Vagina (tissue), 2 donors: ENCODE measurements around the gene TEX19. TPM values are rescaled to one million over a fixed set of nuclear protein-coding genes. Genes with fewer than 3 reads are reported as not detected.
"Not testable (repeated sequence)": the region's sequence is repeated elsewhere in the genome, so short reads cannot be mapped to it uniquely, and the experiment has no call there.

Experiments used
- DNase-seq, 2 donors: peaks; one replicate each; pipeline ENCODE4 v3.0.0-alpha.2; 2017; ENCODE audit errors: extremely low spot score in 2 of 2
- H3K27ac ChIP-seq: fragments of 200-600 bp; sonication (generic); one replicate; pipeline ENCODE4 v1.5.1; 2019
- H3K27me3 ChIP-seq: fragments of 200-600 bp; sonication (generic); one replicate; pipeline ENCODE4 v1.5.1; 2019
- H3K36me3 ChIP-seq, 2 donors: fragments of 200-600 bp; sonication (generic); one replicate each; pipeline ENCODE4 v1.5.1; 2017 to 2019
- H3K4me1 ChIP-seq: fragments of 200-600 bp; sonication (generic); one replicate; pipeline ENCODE4 v1.5.1; 2019
- H3K4me3 ChIP-seq, 2 donors: fragments of 200-600 bp; sonication (generic); 1 replicate in 1 of 2; 2 replicates in 1 of 2; pipeline ENCODE4 v1.5.1; 2016 to 2019
- H3K9me3 ChIP-seq: fragments of 200-600 bp; sonication (generic); one replicate; pipeline ENCODE4 v1.5.1; 2019
- CTCF ChIP-seq, 3 experiments: fragments of 450-650 bp in 2 of 3; fragments of 200-600 bp in 1 of 3; sonication (generic) in 1 of 3; IDR thresholded peaks; one replicate each; pipeline ENCODE4 v1.5.1; 2017 to 2019; ENCODE audit warnings: antibody characterized with exemption in 3 of 3, mild to moderate bottlenecking in 2 of 3, moderate library complexity in 2 of 3
- POLR2A ChIP-seq, 2 donors: fragments of 450-650 bp; IDR thresholded peaks; one replicate each; pipeline ENCODE4 v1.6.1; 2017; ENCODE audit warnings: antibody characterized with exemption in 2 of 2, mild to moderate bottlenecking in 2 of 2, moderate library complexity in 2 of 2
- POLR2AphosphoS5 ChIP-seq, 2 donors: sonication (generic); formaldehyde crosslinking; IDR thresholded peaks; one replicate each; pipeline ENCODE4 v1.9.0; 2017; ENCODE audit warnings: antibody characterized with exemption in 2 of 2, mild to moderate bottlenecking in 2 of 2, low read depth in 1 of 2; ENCODE audit not compliant: insufficient read depth in 1 of 2
- intact Hi-C: fragments of 100-400 bp; cut with DNase I; formaldehyde crosslinking; loops from one replicate; pipeline ENCODE4 v1.15.1; 2023
- total RNA-seq: library from RNA; depleted of rRNA; stranded (reverse); fragments of >200 nt; gene quantifications from one replicate; pipeline ENCODE4 v1.2.3, GENCODE V29; 2016

Gene TEX19
- total RNA-seq, 1 donor from 2014 or later, result not detected

- H3K36me3 ChIP-seq, result no peaks in the 10 kb centered on the region
- no peaks in the 10 kb centered on the region for H3K9me3 ChIP-seq
- no peak overlapping the region for H3K4me3 ChIP-seq
- TF ChIP-seq POLR2A (IDR thresholded peaks at IDR 0.05) (no peak), CTCF (IDR thresholded peaks at IDR 0.05) (no peak), POLR2AphosphoS5 (IDR thresholded peaks at IDR 0.05; ENCODE audit: insufficient read depth in 1 of 2, low read depth in 1 of 2) (no peak)
- no peak for DNase-seq
- no peak overlapping the region for H3K27ac ChIP-seq
- H3K27me3 ChIP-seq, result no peaks in the 10 kb centered on the region
- intact Hi-C loops, result no loop called here
- H3K4me1 ChIP-seq, result no peaks in the 10 kb centered on the region
Observed at GRCh38 chr17:82377924-82378740, 19.1 kb downstream of the TEX19 start.

DNA sequence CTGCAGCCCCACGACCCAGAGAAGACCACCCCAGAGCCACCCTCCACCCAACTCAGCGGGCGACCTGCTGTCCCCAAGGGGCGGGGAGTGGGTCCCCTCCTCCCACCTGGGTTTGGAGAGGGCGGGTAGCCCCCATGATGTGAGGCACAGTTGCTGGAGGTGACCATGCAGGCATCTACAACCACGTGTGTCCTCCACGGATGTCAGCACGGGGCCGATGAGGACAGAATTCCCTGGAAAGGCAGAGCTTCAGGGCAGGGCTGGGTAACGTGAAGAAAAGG is 19.6 kb downstream of the TEX19 start:
- intact Hi-C loops, result no loop called here
- DNase-seq, result no peak

DNA sequence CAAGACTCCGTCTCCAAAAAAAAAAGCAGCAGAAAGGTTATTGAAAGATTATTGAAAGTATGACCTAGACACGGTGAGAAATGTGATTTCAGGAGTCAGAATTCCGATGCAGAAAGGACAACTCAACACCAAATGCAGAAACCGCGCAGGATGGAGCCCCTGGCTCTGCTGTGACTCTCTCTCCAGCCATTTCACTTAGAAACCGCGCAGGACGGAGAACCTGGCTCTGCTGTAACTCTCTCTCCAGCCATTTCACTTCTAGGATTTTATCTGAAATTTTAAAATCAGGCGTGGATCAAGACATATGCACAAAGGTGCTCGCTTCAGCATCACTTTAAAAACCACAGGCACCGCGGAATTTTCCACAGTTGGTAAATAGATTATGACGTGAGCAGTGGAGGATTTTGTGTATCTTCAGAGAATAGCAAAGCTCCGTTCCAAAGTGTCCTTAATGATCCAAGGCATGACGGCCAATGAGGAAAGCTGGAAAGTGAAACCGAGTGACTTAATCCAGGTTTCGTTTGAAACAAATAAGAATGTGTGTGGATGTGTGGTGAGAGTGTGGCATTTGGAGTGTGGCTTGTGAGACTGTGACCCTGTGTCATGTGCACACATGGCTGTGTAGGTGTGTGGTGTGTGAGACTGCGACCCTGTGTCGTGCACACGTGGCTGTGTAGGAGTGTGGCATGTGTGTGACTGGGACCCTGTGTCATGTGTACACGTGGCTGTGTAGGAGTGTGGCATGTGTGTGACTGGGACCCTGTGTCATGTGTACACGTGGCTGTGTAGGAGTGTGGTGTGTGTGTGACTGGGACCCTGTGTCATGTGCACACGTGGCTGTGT is 22.0 kb downstream of the TEX19 start:
- intact Hi-C loops, result no loop called here
- H3K4me1 ChIP-seq, result peaks cover 18% of the 10 kb centered on the region
- TF ChIP-seq CTCF (IDR thresholded peaks at IDR 0.05) (no peak), POLR2AphosphoS5 (IDR thresholded peaks at IDR 0.05; ENCODE audit: insufficient read depth in 1 of 2, low read depth in 1 of 2) (no peak), POLR2A (IDR thresholded peaks at IDR 0.05) (no peak)
- DNase-seq, result no peak
- no peak overlapping the region for H3K4me3 ChIP-seq
- H3K27ac ChIP-seq, result no peak overlapping the region
- no peaks in the 10 kb centered on the region for H3K36me3 ChIP-seq
- H3K27me3 ChIP-seq, result no peaks in the 10 kb centered on the region
- H3K9me3 ChIP-seq, result no peaks in the 10 kb centered on the region

More for the DNA sequence above, 19.6 kb downstream of the TEX19 start:
- no peak overlapping the region for H3K27ac ChIP-seq
- no peaks in the 10 kb centered on the region for H3K4me1 ChIP-seq
- no peak overlapping the region for H3K4me3 ChIP-seq
- TF ChIP-seq CTCF (IDR thresholded peaks at IDR 0.05) (no peak), POLR2A (IDR thresholded peaks at IDR 0.05) (no peak), POLR2AphosphoS5 (IDR thresholded peaks at IDR 0.05; ENCODE audit: insufficient read depth in 1 of 2, low read depth in 1 of 2) (no peak)
- no peaks in the 10 kb centered on the region for H3K9me3 ChIP-seq
- no peaks in the 10 kb centered on the region for H3K36me3 ChIP-seq
- no peaks in the 10 kb centered on the region for H3K27me3 ChIP-seq

DNA sequence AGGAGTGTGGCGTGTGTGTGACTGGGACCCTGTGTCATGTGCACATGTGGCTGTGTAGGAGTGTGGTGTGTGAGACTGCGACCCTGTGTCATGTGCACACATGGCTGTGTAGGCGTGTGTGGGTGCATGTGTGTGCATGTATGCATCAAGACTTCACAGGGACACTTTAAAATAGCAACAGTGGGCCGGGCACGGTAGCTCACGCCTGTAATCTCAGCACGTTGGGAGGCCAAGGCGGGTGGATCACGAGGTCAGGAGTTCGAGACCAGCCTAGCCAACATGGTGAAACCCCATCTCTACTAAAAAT is 22.6 kb downstream of the TEX19 start:
- H3K27ac ChIP-seq, intact Hi-C loops, DNase-seq, H3K4me3 ChIP-seq, H3K36me3 ChIP-seq, H3K27me3 ChIP-seq, H3K9me3 ChIP-seq: not testable (repeated sequence)
- peaks cover 22% of the 10 kb centered on the region for H3K4me1 ChIP-seq

GRCh38 chr17:82382220-82382932 is 23.3 kb downstream of the TEX19 start:
- intact Hi-C loops, result not testable (repeated sequence)

GRCh38 chr17:82382933-82383255 is 23.8 kb downstream of the TEX19 start:
- H3K4me1 ChIP-seq, result peaks cover 28% of the 10 kb centered on the region
- no peak for DNase-seq
- no peak overlapping the region for H3K4me3 ChIP-seq
- intact Hi-C loops, result no loop called here
- no peak for TF ChIP-seq POLR2A (IDR thresholded peaks at IDR 0.05)
- TF ChIP-seq CTCF (IDR thresholded peaks at IDR 0.05), result no peak
- no peak for TF ChIP-seq POLR2AphosphoS5 (IDR thresholded peaks at IDR 0.05; ENCODE audit: insufficient read depth in 1 of 2, low read depth in 1 of 2)
- no peaks in the 10 kb centered on the region for H3K36me3 ChIP-seq
- H3K27ac ChIP-seq, result no peak overlapping the region
- no peaks in the 10 kb centered on the region for H3K9me3 ChIP-seq
- H3K27me3 ChIP-seq, result no peaks in the 10 kb centered on the region

More at GRCh38 chr17:82382220-82382932, 23.3 kb downstream of the TEX19 start:
- H3K27ac ChIP-seq, H3K9me3 ChIP-seq, DNase-seq, H3K27me3 ChIP-seq, H3K4me3 ChIP-seq, H3K36me3 ChIP-seq: not testable (repeated sequence)
- H3K4me1 ChIP-seq, result peaks cover 28% of the 10 kb centered on the region
